NCI-H345 treated with DMSO at 0.1 percent for 48 hours (cell line): ENCODE data around the gene LRMDA.

Experiments used
- DNase-seq: peaks from one replicate; lab custom pipeline; 2025; ENCODE audit not compliant: unreplicated experiment; lab: John Stamatoyannopoulos, UW

LRMDA gene

DNA sequence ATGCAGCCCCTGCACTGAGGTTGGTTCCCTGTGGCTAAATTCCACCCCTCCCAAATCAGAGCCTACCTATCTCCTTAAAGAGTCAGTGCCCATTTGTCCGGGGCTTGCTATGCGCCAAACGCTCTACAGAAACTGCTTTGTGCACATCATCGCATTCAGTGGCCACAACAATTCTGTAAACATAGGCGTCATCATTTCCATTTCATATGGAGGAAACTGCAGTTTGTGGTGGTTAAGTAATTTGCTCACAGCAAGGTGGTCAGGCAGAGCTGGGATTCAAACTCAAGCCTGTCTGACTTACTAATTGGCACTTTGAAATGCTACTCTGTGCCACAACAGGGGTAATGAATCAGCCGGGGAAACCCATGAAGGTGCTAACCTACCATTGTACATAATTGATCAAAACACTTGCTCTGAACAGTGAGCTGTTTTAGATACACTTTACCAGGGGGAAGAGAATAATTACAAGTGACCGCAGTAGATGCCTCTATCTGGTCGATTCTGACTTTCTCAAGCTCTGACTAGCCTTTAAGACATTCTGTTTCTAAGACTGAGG, 775.5 kb downstream of the LRMDA start:
- no peak for DNase-seq

DNA sequence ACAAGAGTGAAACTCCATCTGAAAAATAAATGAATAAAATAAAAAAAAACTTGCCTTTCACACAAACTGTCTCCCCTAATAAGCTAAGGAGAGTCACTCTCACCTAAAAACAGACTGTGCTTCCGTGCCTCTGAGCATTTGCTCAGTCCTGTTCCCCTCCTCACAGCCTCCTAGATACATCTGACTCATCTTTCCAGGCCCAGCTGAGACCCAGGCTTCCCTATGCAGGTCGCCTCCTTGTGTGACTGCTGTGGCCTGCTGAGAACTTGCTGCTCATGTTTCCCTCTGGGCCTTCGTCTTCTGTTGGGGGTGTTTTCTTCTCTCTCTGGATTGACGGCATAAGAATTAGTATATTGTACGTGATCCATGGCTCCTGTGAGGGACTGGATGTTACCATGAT, 777.7 kb downstream of the LRMDA start:
- no peak for DNase-seq

DNA sequence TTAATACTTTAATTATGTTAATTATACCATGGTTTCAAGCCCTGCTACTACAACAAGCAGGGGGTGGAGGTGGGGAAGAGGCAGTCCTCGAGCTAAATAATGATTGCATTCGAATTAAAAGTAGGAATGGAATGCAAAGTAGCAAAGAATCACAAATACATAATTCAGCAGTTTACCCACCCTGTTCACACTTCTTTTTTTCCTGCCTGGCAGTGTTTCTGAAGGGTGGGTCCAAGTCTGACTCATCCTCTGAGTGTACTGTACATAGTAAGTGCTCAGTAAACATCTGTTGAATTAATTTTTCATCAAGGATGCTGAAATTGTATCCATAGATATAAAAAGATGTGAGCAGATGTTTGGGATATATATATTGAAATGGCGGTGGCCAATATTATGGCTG, 778.8 kb downstream of the LRMDA start:
- DNase-seq, result no peak

DNA sequence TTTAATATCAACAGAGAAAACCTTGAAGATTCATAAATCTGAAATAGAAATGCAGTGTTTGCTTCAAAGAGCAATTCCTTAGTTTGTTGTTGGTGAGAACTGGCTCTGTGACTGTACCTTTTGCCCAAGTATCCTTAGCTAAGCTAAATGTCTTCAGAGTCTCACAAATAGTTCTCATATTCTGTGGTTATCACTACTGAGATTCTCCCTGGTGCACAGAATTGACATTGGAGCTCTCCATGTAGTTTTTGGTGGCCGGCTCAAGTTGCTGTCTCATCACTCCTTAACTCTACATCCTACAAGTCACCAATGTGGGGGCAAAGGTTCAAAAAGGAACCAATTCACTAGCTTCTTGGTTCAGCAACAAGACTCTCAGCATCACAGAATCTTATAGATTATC, 780.3 kb downstream of the LRMDA start:
- DNase-seq, result no peak

DNA sequence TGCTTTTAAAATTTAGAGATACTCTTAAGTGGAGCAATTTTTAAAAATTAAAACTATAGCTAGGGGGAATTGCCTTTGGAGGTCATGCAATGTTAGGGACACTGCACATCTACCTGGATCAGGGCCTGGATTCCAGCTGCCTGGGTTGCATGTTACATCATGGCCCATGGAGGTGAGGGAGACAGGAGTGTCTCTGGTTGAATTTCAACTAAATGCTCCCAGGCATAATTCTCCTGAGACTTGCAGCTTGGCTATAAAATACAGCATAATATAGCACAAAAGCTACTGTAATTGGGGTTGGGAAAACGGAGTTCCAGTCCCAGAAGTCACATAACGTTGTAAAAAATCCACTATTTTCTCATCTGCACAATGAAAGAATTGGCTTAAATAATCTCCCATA, 782.5 kb downstream of the LRMDA start:
- DNase-seq, result no peak

DNA sequence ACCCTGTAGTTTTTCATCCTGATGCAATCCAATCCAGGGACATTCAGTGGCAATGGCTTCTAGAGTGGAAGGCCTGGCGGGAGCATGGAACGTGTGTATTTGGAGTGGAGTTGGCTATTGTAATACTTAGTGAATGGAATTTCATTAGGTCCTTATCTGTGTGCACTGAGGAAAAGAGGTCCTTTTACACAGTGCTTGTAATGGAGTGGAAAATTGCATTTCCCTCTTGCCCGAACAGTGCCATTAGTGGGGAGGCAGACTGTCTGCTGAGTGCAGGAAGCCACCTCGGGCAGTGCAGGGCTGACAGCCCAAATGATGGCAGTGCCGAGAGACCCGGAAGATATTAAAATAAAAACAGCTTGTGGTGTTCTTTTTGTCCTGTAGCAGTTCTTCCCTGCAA, 786.6 kb downstream of the LRMDA start:
- DNase-seq, result peak; percentile 37

DNA sequence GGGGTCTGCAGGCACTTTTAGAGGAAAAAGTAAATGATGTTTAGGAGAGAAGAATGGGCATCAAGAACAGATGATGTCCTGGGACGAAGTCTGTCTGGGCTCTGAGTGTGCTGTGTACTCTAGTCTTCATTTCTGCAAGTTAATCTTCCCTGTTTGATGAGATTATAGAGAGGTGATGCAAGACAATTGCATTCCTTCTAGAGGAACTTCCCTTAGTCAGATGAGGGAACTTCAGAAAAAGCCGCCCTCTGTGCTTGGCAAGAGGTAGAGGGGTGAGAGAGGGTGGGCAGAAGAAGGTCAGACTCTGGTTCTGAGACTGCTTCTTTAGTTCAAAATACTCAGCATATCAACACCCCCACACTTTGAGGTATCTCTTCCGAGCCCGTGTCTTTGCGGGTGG, 797.9 kb downstream of the LRMDA start:
- DNase-seq, result no peak

DNA sequence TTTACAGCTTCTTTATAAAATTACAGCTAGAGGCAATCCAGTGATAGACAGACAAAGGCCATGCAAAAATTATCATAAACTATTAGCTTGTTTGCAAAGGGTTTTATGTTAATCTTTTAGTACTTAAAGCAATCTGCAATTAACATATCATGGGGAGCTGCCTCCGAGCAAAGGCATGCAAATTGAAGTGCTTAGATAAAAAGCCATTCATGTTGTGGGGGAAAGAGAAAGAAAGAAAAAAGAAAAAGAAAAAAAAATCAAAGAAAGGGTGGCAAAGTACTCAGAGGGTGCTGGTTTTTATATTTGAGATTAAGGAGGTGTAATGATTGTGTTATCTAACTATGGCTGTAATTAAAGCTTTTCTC, 799.5 kb downstream of the LRMDA start:
- DNase-seq, result no peak

DNA sequence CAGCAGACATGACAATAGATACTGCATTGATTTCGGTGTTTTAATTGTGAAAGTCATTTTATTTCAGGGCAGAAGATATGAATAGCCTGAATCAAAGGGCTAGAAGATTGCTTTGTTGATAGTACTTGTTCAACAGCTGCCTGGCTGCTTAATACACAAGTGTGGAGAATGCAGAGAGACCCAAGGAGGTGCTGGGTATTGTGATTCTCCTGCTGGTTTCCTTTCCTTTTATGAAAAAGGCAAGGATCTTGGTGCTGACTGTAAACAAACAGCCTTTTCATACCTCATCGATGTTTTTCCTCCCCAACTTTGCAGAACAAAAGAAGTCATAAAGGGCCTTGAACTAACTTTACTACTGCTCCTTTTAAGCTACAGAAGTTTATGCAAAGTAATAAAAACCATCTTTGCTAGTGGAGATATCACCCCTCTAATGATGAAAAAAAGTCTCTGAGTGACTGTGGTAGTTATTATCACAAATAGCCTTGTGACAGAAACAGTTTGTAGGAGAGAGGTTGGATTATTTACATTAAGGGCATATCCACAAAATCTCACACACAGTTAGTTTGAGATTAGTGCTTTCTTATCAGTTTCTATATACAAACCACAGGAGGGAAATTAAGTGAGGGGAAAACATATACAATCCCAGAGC, 800.0 kb downstream of the LRMDA start:
- no peak for DNase-seq

DNA sequence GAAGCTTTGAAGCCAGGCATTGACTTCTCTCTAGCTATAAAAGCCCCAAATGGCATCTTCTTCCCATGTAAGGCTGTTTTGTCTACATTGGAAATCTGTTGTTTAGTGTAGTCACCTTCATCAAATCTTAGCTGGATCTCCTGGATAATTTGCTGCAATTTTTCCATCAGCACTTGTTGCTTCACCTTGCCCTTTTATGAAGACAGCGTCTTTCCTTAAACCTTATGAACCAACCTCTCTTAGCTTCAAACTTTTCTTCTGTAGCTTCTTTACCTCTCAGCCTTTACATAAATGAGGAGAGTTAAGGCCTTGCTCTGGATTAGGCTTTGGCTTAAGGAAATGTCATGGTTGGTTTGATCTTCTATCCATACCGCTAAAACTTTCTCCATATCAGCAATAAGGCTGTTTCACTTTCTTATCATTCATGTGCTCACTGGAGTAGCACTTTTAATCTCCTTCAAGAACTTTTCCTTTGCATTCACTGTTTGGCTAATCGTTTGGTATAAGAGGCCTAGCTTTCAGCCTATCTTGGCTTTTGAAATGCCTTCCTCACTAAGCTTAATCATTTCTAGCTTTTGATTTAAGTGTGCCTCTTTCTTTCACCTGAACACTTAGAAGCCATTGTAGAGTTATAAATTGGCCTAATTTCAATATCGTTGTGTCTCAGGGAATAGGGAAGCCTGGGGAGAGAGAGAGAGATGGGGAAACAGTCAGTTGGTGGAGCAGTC, 803.2 kb downstream of the LRMDA start:
- no peak for DNase-seq

DNA sequence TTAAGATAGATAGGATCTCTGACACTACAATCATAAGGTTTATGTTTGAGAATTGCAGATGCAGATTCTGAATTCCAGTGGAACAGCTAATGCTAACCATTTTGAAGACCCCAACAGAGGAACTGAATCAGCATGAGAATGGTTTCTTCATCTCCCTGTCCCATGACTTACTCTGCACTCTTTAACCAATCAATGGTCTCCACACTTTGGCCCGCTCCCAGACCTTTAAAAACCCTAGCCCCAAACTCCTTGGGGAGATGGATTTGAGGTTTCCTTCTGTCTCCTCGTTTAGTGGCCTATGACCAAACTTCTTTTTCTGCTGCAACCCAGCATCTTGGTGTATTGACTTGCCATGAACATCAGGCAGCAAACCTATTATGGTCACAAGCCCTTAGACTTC, 804.9 kb downstream of the LRMDA start:
- DNase-seq, result no peak

DNA sequence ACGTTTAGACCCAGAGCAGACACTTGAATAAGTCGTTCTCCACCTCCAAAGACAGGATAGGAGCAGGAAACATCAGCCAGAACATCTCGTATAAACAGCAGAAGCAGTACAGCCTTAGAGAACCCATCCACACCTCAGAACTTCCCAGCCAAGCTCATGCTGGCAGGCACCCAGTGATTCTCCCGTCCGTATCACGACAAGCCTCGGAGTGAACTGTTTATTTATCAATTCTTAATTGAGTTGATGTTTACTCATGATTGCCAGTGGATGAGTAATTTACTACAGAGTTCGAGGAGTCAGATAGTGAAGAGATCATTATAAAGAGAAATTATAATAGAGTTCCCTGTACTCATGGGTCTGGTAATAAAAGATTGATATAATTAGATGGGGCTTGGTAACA, 811.5 kb downstream of the LRMDA start:
- no peak for DNase-seq

DNA sequence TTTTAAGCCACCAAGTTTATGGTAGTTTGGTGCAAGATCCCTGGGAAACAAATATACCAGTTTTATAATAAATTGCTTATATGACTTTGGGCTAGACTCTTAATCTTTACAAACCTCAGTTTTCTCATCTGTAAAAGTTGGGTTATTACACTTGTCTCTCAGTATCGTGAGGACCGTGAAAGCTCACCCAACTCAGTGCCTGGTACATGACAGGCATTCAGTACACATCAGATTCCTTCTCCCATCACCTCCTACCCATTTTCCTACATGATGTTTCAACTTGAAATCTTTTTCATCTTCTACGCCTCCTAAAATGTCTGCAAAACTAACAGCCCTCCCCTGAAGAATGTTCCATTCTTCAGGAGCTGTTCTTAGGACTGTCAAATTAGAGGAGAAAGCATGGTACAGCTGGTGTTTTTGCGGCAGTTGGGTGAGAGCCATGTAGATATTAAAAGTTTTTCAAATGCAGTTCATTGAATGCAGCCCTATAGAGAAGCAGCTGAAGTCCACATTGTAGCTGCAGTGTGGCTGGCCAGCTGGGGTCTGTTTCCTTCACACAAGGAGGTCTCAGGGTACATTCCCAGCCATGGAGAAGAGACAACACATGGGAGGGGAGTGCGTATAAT, 812.8 kb downstream of the LRMDA start:
- DNase-seq, result no peak

DNA sequence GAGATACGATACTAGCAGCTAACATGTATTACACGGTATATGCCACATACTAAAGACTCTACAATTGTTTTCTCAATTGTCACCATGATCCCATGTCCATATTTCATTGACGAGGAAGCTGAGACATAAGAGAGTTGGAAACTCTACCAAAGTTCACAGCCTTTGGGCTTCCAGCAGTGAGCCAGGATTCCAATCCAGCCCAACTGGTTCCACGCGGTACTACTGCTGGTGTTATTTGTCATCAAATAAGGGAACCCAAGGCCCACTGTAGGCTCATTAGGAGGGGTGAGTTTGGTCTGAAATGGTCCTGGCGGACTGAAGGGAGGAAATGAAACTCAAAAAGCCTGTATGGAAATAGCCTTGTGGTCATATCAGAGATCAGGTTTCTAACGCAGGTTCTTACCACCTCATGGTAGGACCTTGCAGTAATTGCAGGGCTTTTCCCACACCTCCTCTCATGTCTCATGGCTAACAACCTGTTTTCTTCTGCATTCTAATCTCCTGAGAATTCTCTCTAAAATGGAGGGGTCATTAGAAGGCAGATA, 814.6 kb downstream of the LRMDA start:
- no peak for DNase-seq

DNA sequence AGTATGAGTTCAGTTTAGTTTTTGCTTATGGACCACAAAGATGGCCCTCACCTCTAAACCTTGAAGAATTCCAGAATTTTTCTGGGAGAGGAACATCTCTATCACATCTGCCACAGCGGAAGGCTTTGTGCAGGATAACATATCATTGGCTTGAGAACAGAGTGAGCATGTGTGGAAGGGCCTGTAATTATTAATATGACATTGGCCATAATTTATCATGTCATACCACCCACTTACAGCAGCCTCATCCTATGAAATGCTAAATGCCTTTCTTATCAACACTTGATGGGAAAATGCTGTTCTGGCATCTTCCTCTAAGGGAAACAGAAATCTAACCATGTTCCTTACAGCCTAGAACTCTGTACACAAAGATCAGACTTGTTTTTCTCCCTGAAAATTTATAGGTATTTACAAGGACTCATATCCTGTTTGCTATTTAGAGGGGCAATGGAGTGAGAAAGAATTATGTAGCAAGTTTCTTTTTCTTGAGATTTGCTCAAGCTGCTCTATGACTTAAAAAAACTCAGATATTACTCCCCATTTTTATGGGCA, 817.3 kb downstream of the LRMDA start:
- no peak for DNase-seq

DNA sequence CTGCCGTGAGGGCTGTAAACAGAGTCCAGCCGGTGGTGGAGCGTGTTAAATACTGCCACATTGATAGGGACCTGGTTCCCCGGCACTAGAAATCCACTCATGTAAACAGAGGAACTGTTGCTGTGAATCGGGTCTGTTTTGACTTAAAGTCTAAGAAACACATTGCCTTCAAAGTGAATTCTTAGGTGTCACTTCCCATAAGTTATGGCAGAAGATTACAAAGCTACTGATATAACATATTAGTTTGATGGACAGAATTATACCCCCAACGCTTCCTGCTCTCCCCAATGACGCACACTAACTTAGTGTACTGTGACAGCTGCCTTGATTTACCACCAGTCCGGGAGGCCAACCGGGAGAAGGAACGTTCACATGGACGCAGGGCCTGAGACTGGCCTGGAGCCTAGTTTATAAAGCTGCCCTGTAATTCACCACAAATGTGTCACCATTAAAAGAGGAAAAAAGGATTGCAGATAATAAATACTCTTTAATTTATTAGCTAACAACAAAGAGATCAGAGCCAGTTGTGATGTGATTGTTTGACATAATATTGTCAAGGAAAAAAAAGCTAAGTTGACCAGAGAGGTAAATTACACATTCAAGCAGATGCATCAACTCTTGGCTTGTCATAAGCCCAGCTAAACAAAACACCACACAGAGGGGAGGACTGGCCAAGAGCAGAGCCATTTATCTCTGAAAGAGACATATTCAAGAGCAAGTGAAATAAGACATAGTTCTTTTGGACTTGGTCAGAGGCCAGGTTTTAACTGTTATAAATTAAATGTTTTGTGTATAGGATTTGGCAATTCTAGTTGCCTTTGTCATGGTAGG, 820.6 kb downstream of the LRMDA start:
- DNase-seq, result no peak

DNA sequence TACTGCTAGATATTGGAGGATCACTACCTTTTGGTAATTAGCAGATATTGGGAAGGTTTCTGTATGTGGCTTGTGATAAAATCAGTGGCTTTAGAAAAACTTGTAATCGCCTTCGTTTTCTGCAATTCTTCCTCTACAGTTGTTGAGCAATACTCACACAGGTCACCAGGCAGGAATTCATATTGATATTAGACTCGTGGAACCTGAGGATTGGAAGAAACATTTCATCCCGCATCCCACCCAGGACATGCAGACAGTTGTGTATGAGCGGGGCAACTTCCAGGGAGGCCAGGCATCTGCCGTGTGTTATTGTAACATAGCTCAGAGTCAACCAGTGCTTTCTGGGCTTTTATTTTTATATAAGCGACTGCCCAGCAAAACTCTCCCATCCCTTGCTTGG, 821.3 kb downstream of the LRMDA start:
- no peak for DNase-seq

DNA sequence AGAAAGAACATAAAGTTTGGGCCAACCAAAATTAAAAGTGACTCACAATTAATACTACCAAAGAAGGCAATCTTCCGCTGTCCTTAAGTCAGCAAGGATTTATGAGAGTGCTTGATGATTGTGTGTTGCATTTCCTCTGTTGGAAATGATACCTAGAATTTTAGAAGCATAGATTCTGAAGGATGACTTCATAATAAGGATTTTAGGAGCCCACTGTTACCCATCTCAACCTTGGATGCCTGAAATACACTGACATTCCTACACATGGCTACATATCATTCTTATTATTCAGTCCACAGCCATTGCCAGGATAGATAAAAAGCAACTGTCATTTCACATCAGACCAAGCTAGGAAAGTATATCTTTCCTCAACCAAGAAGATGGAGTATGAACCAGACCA, 823.8 kb downstream of the LRMDA start:
- DNase-seq, result no peak

DNA sequence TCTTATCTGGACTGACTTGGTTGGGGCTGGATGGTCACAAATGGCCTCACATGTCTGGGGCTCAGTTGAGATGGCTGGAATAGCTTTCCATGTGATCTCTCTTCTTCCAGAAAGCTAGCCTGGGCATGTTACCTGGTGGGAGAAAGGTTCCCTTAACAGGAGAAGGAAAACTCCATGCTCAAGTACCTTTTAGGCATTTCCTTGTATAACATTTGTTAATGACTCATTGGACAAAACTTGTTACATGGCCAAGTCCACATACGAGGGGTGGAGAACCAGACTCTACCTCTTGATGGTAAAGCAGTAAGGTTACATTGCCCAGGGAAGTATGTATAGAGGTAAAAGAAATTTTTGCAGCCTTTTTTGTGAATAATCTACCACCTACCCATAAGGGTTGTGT, 826.4 kb downstream of the LRMDA start:
- DNase-seq, result no peak

DNA sequence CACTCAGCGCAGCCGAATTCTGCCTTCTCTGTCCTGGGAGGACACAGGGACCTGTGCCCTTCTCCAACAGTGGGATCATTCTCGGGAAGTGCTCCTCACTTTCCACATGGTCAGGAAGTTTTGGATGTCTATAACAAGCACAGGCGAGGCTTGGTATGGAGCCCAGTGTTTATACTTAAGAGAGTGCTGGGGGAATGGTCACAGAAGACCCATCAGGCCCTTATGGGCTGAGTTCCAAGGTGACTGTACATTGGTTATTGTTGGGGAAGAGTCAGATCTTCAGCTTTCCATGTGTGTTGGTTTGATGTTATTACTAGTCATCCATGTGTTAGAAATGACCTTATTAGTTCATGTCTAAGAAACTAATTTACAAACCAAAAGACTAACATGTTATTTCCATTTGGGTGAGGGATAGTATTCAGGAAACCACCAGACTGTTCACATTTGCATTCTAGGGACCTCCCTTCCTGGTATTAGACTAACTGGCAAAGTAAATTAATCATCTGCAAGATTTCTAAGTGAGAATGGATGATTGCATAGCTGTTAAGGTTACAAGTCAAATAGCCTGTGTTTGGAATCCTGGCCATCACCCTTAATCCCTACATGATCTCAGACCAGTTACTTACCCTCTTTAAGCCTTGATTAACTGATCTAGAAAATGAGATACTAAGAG, 834.2 kb downstream of the LRMDA start:
- no peak for DNase-seq
